ENCODE data around the gene RAB40AL. TPM values are rescaled to one million over a fixed set of nuclear protein-coding genes. Genes with fewer than 3 reads are reported as not detected.

RAB40AL gene
- total and polyA plus RNA-seq, 9 donors, result 0.47 to 3.7 (median 0.96) TPM; not detected in 3

DNA sequence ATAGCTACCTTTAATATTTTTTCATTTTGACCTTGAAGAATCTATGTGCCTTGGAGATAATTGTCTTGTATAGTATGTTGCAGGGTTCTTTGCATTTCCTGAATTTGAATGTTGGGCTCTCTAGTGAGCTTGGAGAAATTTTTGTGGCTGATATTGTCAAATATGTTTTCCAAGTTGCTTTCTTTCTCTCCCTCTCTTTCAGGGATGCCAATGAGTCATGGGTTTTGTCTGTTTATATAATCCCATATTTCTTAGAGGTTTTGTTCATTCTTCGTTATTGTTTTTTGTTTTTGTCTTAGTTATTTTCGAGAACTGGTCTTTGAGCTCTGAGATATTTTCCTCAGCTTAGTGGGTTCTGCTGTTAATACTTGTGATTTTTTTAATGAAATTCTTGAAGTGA is 20.7 kb downstream of the RAB40AL start:
- Histone ChIP-seq H3K36me3 (no peaks in the 10 kb centered on the region), H3K4me3 (no peak overlapping the region), H3K4me1 (ENCODE audit: insufficient read depth) (no peaks in the 10 kb centered on the region), H3K27me3 (no peaks in the 10 kb centered on the region), H3K27ac (no peak overlapping the region), H3K9me3 (no peaks in the 10 kb centered on the region)
- no peak for DNase-seq
- WGBS, 3 donors, result 54 to 74% (median 64%) methylated on average over 2 of the region's 2 CpGs
- intact Hi-C loops (cut with DNase I), result no loop called here
- TF ChIP-seq EP300 (IDR thresholded peaks at IDR 0.05) (no peak), POLR2A (IDR thresholded peaks at IDR 0.05) (no peak)
- TF ChIP-seq, protein P1, sequence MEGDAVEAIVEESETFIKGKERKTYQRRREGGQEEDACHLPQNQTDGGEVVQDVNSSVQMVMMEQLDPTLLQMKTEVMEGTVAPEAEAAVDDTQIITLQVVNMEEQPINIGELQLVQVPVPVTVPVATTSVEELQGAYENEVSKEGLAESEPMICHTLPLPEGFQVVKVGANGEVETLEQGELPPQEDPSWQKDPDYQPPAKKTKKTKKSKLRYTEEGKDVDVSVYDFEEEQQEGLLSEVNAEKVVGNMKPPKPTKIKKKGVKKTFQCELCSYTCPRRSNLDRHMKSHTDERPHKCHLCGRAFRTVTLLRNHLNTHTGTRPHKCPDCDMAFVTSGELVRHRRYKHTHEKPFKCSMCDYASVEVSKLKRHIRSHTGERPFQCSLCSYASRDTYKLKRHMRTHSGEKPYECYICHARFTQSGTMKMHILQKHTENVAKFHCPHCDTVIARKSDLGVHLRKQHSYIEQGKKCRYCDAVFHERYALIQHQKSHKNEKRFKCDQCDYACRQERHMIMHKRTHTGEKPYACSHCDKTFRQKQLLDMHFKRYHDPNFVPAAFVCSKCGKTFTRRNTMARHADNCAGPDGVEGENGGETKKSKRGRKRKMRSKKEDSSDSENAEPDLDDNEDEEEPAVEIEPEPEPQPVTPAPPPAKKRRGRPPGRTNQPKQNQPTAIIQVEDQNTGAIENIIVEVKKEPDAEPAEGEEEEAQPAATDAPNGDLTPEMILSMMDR (IDR thresholded peaks at IDR 0.05), result no peak

DNA sequence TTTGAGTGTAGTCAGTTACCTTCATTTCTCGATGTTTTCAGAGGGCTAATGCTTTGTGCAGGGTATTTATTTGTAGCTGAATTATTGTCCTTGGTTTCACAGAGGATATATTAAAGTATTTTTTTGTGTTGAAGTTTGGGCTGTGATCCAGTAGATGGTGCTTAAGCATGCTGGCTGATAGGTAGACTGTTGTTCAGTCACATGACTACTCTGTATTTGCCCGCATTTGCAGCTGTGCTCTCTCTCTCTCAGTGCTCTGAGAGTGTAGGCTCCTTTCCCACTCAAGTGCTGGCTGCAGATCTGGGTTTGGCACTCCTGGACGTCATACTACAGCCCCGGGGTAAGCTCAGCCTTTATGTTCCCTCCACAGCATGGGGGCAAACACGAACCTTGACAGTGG is 21.7 kb downstream of the RAB40AL start:
- Histone ChIP-seq H3K4me1 (ENCODE audit: insufficient read depth) (no peaks in the 10 kb centered on the region), H3K4me3 (no peak overlapping the region), H3K27me3 (no peaks in the 10 kb centered on the region), H3K9me3 (no peaks in the 10 kb centered on the region), H3K27ac (no peak overlapping the region), H3K36me3 (no peaks in the 10 kb centered on the region)
- WGBS, 3 donors, result 60 to 68% (median 65%) methylated on average over 5 of the region's 5 CpGs
- intact Hi-C loops (cut with DNase I), result no loop called here
- DNase-seq, result no peak
- TF ChIP-seq POLR2A (IDR thresholded peaks at IDR 0.05) (no peak), EP300 (IDR thresholded peaks at IDR 0.05) (no peak)
- TF ChIP-seq, protein P1 (IDR thresholded peaks at IDR 0.05), result no peak

- no peak for TF ChIP-seq POLR2A (IDR thresholded peaks at IDR 0.05)
- TF ChIP-seq, protein P1 (IDR thresholded peaks at IDR 0.05), result no peak
- TF ChIP-seq EP300 (IDR thresholded peaks at IDR 0.05), result no peak
- intact Hi-C loops (cut with DNase I), result no loop called here
- no peak overlapping the region for H3K4me3 ChIP-seq
- WGBS, 3 donors, result 43 to 74% (median 72%) methylated on average over 4 of the region's 4 CpGs
- no peak for DNase-seq
- no peaks in the 10 kb centered on the region for H3K4me1 ChIP-seq (ENCODE audit: insufficient read depth)
- H3K27ac ChIP-seq, result no peak overlapping the region
- no peaks in the 10 kb centered on the region for H3K27me3 ChIP-seq
- H3K9me3 ChIP-seq, result no peaks in the 10 kb centered on the region
- no peaks in the 10 kb centered on the region for H3K36me3 ChIP-seq
Measured at GRCh38 chrX:102959471-102959870, 22.4 kb downstream of the RAB40AL start.

DNA sequence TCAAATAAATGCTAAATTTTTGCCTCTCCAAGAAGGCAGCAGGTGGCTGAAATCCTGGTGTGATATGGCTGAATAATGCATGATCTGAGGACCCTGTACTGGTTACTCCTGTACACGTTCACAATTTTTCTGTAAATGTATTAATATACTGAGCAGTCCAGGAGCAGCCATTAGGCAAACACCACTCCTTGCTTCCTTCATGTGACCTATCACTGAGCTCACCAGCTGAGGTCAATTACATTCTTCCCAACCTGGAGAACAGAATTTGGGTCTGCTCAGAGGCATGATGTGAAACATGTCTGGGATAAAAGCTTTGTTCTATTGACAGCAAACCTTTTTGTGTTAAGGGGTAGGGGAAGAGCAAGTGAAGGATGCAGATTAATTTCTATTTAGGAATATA is 26.9 kb downstream of the RAB40AL start:
- intact Hi-C loops (cut with DNase I), result no loop called here
- H3K36me3 ChIP-seq, result no peaks in the 10 kb centered on the region
- DNase-seq, result no peak
- 33 to 62% (median 55%) methylated on average over 1 of the region's 1 CpG for WGBS, 3 donors
- no peaks in the 10 kb centered on the region for H3K9me3 ChIP-seq
- TF ChIP-seq EP300 (IDR thresholded peaks at IDR 0.05), result no peak
- TF ChIP-seq, protein P1 (IDR thresholded peaks at IDR 0.05), result no peak
- no peak for TF ChIP-seq POLR2A (IDR thresholded peaks at IDR 0.05)
- H3K27me3 ChIP-seq, result no peaks in the 10 kb centered on the region
- H3K27ac ChIP-seq, result no peak overlapping the region
- no peak overlapping the region for H3K4me3 ChIP-seq
- no peaks in the 10 kb centered on the region for H3K4me1 ChIP-seq (ENCODE audit: insufficient read depth)

All from ovary (tissue), 9 donors.